Heart left ventricle (tissue), 16 donors: ENCODE measurements around the gene GPC3. TPM values are rescaled to one million over a fixed set of nuclear protein-coding genes. Genes with fewer than 3 reads are reported as not detected.

Experiments
- ATAC-seq, 4 donors: fragments of 200-7000 bp; cut with Tn5 transposase; one replicate each; pipeline ENCODE4 v1.9.1; 2020 to 2022; ENCODE audit warnings: moderate library complexity in 4 of 4, mild to moderate bottlenecking in 3 of 4, moderate number of reproducible peaks in 1 of 4
- DNase-seq, 5 donors: peaks; one replicate each; pipeline ENCODE4 v3.0.0-alpha.2; 2020
- H3K27ac ChIP-seq, 12 donors: fragments of 200-600 bp; sonication (generic) in 4 of 12; one replicate each; pipeline versions ENCODE4 v1.5.0 to v1.8.0; 2016 to 2022; ENCODE audit warnings: mild to moderate bottlenecking in 2 of 12
- H3K27me3 ChIP-seq, 9 donors: fragments of 200-600 bp; sonication (generic) in 2 of 9; one replicate each; pipeline versions ENCODE4 v1.5.1 to v1.8.0; 2016 to 2022; ENCODE audit warnings: mild to moderate bottlenecking in 3 of 9
- H3K36me3 ChIP-seq, 9 donors: fragments of 200-600 bp; sonication (generic) in 2 of 9; one replicate each; pipeline versions ENCODE4 v1.5.0 to v1.8.0; 2018 to 2022; ENCODE audit warnings: mild to moderate bottlenecking in 2 of 9
- H3K4me1 ChIP-seq, 12 donors: fragments of 200-600 bp; sonication (generic) in 4 of 12; one replicate each; pipeline versions ENCODE4 v1.5.0 to v1.8.0; 2016 to 2022; ENCODE audit warnings: mild to moderate bottlenecking in 3 of 12
- H3K4me3 ChIP-seq, 12 donors: fragments of 200-600 bp; sonication (generic) in 4 of 12; one replicate each; pipeline versions ENCODE4 v1.5.0 to v1.8.0; 2017 to 2022; ENCODE audit warnings: mild to moderate bottlenecking in 9 of 12, moderate library complexity in 4 of 12
- H3K9me3 ChIP-seq, 12 donors: fragments of 200-600 bp; sonication (generic) in 4 of 12; one replicate each; pipeline versions ENCODE4 v1.5.0 to v1.8.0; 2016 to 2022; ENCODE audit warnings: mild to moderate bottlenecking in 1 of 12
- POLR2A ChIP-seq, 2 donors: fragments of 450-650 bp; IDR thresholded peaks; one replicate each; pipeline ENCODE4 v1.6.1; 2017; ENCODE audit warnings: antibody characterized with exemption in 2 of 2, mild to moderate bottlenecking in 2 of 2, moderate library complexity in 2 of 2
- WGBS, 4 donors: extraction: QIAGEN DNeasy Blood & Tissue Kit in 2 of 4; methylation state at CpG; one replicate each; pipeline versions ENCODE4 v1.1.5 to v1.1.7; 2013 to 2018; 5-methylcytosine and 5-hydroxymethylcytosine counted together
- intact Hi-C, 10 donors: fragments of 100-400 bp; cut with DNase I; formaldehyde crosslinking; loops; one replicate each; pipeline versions ENCODE4 v1.11.1 to v1.14.2; 2022
- polyA plus RNA-seq, 2 donors: library from polyadenylated mRNA; stranded (reverse); fragments of 200-250 nt; gene quantifications; one replicate each; pipeline ENCODE4 v1.2.3, GENCODE V29; 2013
- total RNA-seq, 9 donors: library from RNA; depleted of rRNA in 2 of 9; stranded (reverse); fragments of >200 nt in 2 of 9; fragmentation: NEBNext Ultra II Directional in 3 of 9; extraction: Animal tissue kit (Norgen Biotek cat#: 25700) in 3 of 9; gene quantifications; one replicate each; pipeline versions ENCODE4 v1.1.0 to v1.2.4, GENCODE V29; 2016 to 2023
- TF ChIP-seq, protein P1 (sequence below), 12 donors: fragments of 200-600 bp; sonication (generic) in 4 of 12; IDR thresholded peaks; one replicate each; pipeline versions ENCODE4 v1.5.0 to v1.8.0; 2018 to 2022; ENCODE audit warnings: antibody characterized with exemption in 12 of 12, mild to moderate bottlenecking in 5 of 12
- donor health status: ischemic (EF 13 %, LVEDD 7.1; RV severe dilation, severe dysfunction).
- donor health status: healthy with polysubstance abuse.
- donor health status: DM: no; HTN: yes; CAD: no.
- donor health status: DM: no; HTN: no; CAD: no.
- donor health status: ischemic (EF 25% LVEDD 6.9; RV normal size, moderate dysfunction).
- donor health status: ischemic (EF 25% LVEDD 5.7; RV mildly dilated, moderate dysfunction).
- donor health status: healthy.
- donor health status: DM: yes; HTN: yes; CAD: no.
- donor health status: ischemic (EF 35%, LVEDD 5.7; RV mildly dilated, moderate dysfunction).
- donor health status: nonischemic (EF 11% LVEDD 7.7; RV severe dilation, severe dysfunction).
- donor health status: DM: yes; HTN: yes; CAD: no.
- donor health status: PGD.
- donor health status: ischemic (EF 29% LVEDD 5.4; RV normal size, mild dysfunction).
- donor health status: nonischemic (EF 23%, LVEDD 6.1; RV moderate dilation, normal function).

GPC3 gene
- total and polyA plus RNA-seq, 11 donors, result 0.19 to 16.9 (median 2.8) TPM

- Histone ChIP-seq H3K27ac (no peak overlapping the region), H3K4me3 (no peak overlapping the region), H3K4me1 (no peaks in the 10 kb centered on the region), H3K27me3 (no peaks in the 10 kb centered on the region), H3K36me3 (no peaks in the 10 kb centered on the region), H3K9me3 (peaks cover 0 to 8% (median 0%) of the 10 kb centered on the region in 12 donors)
- intact Hi-C loops, result no loop called here
- WGBS, 4 donors, result 0 to 100% (median 86%) methylated on average over 1 of the region's 1 CpG
- TF ChIP-seq, protein P1, sequence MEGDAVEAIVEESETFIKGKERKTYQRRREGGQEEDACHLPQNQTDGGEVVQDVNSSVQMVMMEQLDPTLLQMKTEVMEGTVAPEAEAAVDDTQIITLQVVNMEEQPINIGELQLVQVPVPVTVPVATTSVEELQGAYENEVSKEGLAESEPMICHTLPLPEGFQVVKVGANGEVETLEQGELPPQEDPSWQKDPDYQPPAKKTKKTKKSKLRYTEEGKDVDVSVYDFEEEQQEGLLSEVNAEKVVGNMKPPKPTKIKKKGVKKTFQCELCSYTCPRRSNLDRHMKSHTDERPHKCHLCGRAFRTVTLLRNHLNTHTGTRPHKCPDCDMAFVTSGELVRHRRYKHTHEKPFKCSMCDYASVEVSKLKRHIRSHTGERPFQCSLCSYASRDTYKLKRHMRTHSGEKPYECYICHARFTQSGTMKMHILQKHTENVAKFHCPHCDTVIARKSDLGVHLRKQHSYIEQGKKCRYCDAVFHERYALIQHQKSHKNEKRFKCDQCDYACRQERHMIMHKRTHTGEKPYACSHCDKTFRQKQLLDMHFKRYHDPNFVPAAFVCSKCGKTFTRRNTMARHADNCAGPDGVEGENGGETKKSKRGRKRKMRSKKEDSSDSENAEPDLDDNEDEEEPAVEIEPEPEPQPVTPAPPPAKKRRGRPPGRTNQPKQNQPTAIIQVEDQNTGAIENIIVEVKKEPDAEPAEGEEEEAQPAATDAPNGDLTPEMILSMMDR (IDR thresholded peaks at IDR 0.05), result no peak
- no peak for TF ChIP-seq POLR2A (IDR thresholded peaks at IDR 0.05)
- no peak for ATAC-seq
- DNase-seq, result no peak
Measured at GRCh38 chrX:133568109-133568508, 417.3 kb downstream of the GPC3 start.

- intact Hi-C loops, result no loop called here
- no peaks in the 10 kb centered on the region for H3K27me3 ChIP-seq
- no peak for TF ChIP-seq POLR2A (IDR thresholded peaks at IDR 0.05)
- TF ChIP-seq, protein P1 (IDR thresholded peaks at IDR 0.05), result no peak
- no peaks in the 10 kb centered on the region for H3K36me3 ChIP-seq
- H3K27ac ChIP-seq, result no peak overlapping the region
- 91 to 97% (median 96%) methylated on average over 1 of the region's 1 CpG for WGBS, 4 donors
- ATAC-seq (no peak), DNase-seq (no peak)
- no peaks in the 10 kb centered on the region for H3K9me3 ChIP-seq
- no peaks in the 10 kb centered on the region for H3K4me1 ChIP-seq
- H3K4me3 ChIP-seq, result no peak overlapping the region
Measured at GRCh38 chrX:133566876-133567275, 418.5 kb downstream of the GPC3 start.

- ATAC-seq (no peak), DNase-seq (no peak)
- Histone ChIP-seq H3K4me1 (no peaks in the 10 kb centered on the region), H3K27me3 (peaks cover 0 to 4% (median 0%) of the 10 kb centered on the region in 9 donors), H3K36me3 (no peaks in the 10 kb centered on the region), H3K9me3 (no peaks in the 10 kb centered on the region), H3K4me3 (no peak overlapping the region), H3K27ac (no peak overlapping the region)
- TF ChIP-seq, protein P1 (IDR thresholded peaks at IDR 0.05), result no peak
- TF ChIP-seq POLR2A (IDR thresholded peaks at IDR 0.05), result no peak
- intact Hi-C loops, result no loop called here
- WGBS, 4 donors, result 58 to 86% (median 74%) methylated on average over 2 of the region's 2 CpGs
Measured at GRCh38 chrX:133563705-133564104, 421.7 kb downstream of the GPC3 start.

DNA sequence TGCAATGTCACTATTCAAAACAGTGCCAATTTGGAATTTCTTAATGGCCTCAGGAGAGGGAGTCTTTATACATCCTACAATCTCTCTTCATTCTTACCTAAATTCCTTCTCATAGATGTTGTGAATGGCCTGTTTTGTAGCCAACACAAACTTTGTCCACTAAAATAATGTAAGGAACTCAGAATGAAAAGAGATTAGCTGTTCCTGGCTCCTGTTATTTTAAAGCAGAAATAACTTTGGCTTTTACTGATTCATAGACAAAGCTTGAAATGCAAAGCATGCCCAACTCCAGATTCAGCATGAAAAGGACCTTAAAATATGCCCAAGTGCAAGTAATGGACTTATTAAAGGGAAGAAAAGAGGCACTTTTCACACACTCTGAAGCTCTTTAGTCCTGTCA, 424.1 kb downstream of the GPC3 start:
- TF ChIP-seq POLR2A (IDR thresholded peaks at IDR 0.05), result no peak
- TF ChIP-seq, protein P1 (IDR thresholded peaks at IDR 0.05), result no peak
- Histone ChIP-seq H3K36me3 (no peaks in the 10 kb centered on the region), H3K4me1 (no peaks in the 10 kb centered on the region), H3K9me3 (no peaks in the 10 kb centered on the region), H3K4me3 (no peak overlapping the region), H3K27me3 (peaks cover 0 to 4% (median 0%) of the 10 kb centered on the region in 9 donors), H3K27ac (no peak overlapping the region)
- DNase-seq, result no peak
- intact Hi-C loops, result no loop called here
- no peak for ATAC-seq
